HL-60 (cell line): ENCODE measurements around the gene ADGRL2.

Experiments used
- CTCF ChIP-seq: IDR thresholded peaks from one replicate; pipeline ENCODE4 v1.5.1; 2011; ENCODE audit warnings: low read length, control low read depth, inconsistent platforms; ENCODE audit not compliant: insufficient read depth
- TF ChIP-seq, protein P1 (sequence below): IDR thresholded peaks from 2 replicates; pipeline ENCODE4 v1.6.1; 2012; ENCODE audit warnings: low read depth; ENCODE audit not compliant: insufficient replicate concordance

DNA sequence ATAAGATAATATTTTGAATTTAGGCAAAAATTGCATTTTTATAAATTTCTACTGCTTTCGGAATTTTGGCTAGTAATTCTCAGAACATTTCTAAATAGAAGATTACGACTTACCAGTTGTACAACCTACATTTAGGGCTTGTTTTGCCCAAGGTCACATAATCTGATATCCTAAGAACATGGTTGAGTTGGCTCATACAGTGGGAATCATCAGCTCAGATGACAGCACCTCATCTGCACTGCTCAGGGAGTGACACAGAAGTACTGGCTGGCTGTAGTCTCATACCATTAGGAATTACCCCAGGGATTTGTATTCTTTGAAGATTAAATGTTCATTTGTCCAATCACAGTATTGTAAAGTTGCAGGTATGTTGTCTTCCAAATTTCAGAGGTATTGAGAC is 217.6 kb downstream of the ADGRL2 start:
- no peak for TF ChIP-seq CTCF
- TF ChIP-seq, protein P1, sequence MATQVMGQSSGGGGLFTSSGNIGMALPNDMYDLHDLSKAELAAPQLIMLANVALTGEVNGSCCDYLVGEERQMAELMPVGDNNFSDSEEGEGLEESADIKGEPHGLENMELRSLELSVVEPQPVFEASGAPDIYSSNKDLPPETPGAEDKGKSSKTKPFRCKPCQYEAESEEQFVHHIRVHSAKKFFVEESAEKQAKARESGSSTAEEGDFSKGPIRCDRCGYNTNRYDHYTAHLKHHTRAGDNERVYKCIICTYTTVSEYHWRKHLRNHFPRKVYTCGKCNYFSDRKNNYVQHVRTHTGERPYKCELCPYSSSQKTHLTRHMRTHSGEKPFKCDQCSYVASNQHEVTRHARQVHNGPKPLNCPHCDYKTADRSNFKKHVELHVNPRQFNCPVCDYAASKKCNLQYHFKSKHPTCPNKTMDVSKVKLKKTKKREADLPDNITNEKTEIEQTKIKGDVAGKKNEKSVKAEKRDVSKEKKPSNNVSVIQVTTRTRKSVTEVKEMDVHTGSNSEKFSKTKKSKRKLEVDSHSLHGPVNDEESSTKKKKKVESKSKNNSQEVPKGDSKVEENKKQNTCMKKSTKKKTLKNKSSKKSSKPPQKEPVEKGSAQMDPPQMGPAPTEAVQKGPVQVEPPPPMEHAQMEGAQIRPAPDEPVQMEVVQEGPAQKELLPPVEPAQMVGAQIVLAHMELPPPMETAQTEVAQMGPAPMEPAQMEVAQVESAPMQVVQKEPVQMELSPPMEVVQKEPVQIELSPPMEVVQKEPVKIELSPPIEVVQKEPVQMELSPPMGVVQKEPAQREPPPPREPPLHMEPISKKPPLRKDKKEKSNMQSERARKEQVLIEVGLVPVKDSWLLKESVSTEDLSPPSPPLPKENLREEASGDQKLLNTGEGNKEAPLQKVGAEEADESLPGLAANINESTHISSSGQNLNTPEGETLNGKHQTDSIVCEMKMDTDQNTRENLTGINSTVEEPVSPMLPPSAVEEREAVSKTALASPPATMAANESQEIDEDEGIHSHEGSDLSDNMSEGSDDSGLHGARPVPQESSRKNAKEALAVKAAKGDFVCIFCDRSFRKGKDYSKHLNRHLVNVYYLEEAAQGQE: no peak
